Loucy (cell line): ENCODE results near the gene ZFYVE28.

Experiments
- H2AFZ ChIP-seq: fragments of 200-600 bp; sonication (generic); 2 replicates; pipeline ENCODE4 v1.6.0; 2016; ENCODE audit warnings: antibody characterized with exemption, mild to moderate bottlenecking, low read length, moderate library complexity
- H3F3A ChIP-seq: fragments of 200-600 bp; 2 replicates; pipeline ENCODE4 v1.6.0; 2016; ENCODE audit warnings: antibody characterized with exemption, low read depth, mild to moderate bottlenecking
- H3K27me3 ChIP-seq: fragments of 200-600 bp; sonication (generic); 2 replicates; pipeline ENCODE4 v1.6.1; 2014; ENCODE audit warnings: low read length, mild to moderate bottlenecking; ENCODE audit not compliant: insufficient read depth, poor library complexity, severe bottlenecking
- H3K36me3 ChIP-seq: fragments of 200-600 bp; sonication (generic); 2 replicates; pipeline ENCODE4 v1.6.1; 2016; ENCODE audit warnings: low read length; ENCODE audit not compliant: insufficient read depth
- H3K4me1 ChIP-seq: fragments of 200-600 bp; sonication (generic); 2 replicates; pipeline ENCODE4 v1.5.1; 2014; ENCODE audit warnings: low read length, mild to moderate bottlenecking; ENCODE audit not compliant: insufficient read depth, poor library complexity, severe bottlenecking
- H3K4me2 ChIP-seq: fragments of 200-600 bp; sonication (generic); 2 replicates; pipeline ENCODE4 v1.6.0; 2014; ENCODE audit warnings: antibody characterized with exemption, low read length, low read depth, mild to moderate bottlenecking; ENCODE audit not compliant: poor library complexity, severe bottlenecking
- H3K4me3 ChIP-seq: fragments of 200-600 bp; sonication (generic); 2 replicates; pipeline ENCODE4 v1.5.1; 2014; ENCODE audit warnings: low read length, mild to moderate bottlenecking, mixed read lengths; ENCODE audit not compliant: poor library complexity, severe bottlenecking
- H3K79me2 ChIP-seq: fragments of 200-600 bp; sonication (generic); 2 replicates; pipeline ENCODE4 v1.6.1; 2014; ENCODE audit warnings: low read length; ENCODE audit not compliant: insufficient read depth
- H3K9ac ChIP-seq: fragments of 200-600 bp; sonication (generic); 2 replicates; pipeline ENCODE4 v1.6.0; 2014; ENCODE audit warnings: mild to moderate bottlenecking, low read depth, low read length, moderate library complexity; ENCODE audit not compliant: poor library complexity, severe bottlenecking
- H3K9me2 ChIP-seq: fragments of 200-600 bp; sonication (generic); replicated peaks from 2 replicates; pipeline ENCODE4 v1.6.1; 2016; ENCODE audit warnings: low read depth, low read length, mixed read lengths
- H3K9me3 ChIP-seq: fragments of 200-600 bp; sonication (generic); 2 replicates; pipeline ENCODE4 v1.6.1; 2014; ENCODE audit warnings: mild to moderate bottlenecking, antibody characterized with exemption, low read length, low read depth; ENCODE audit not compliant: insufficient read depth
- H4K20me1 ChIP-seq: fragments of 200-600 bp; sonication (generic); 2 replicates; pipeline ENCODE4 v1.6.0; 2014; ENCODE audit warnings: antibody characterized with exemption, low read length, mild to moderate bottlenecking; ENCODE audit not compliant: insufficient read depth, poor library complexity, severe bottlenecking
- EZH2phosphoT487 ChIP-seq: fragments of 200-600 bp; IDR thresholded peaks from 2 replicates; pipeline ENCODE4 v1.6.1; 2018; ENCODE audit warnings: antibody characterized with exemption, mild to moderate bottlenecking, moderate library complexity, borderline replicate concordance
- TF ChIP-seq, protein P1 (sequence below): fragments of 200-600 bp; sonication (generic); conservative IDR thresholded peaks from 2 replicates; pipeline ENCODE4 v1.5.1; 2014; ENCODE audit warnings: mild to moderate bottlenecking, antibody characterized with exemption, low read length

ZFYVE28 gene

DNA sequence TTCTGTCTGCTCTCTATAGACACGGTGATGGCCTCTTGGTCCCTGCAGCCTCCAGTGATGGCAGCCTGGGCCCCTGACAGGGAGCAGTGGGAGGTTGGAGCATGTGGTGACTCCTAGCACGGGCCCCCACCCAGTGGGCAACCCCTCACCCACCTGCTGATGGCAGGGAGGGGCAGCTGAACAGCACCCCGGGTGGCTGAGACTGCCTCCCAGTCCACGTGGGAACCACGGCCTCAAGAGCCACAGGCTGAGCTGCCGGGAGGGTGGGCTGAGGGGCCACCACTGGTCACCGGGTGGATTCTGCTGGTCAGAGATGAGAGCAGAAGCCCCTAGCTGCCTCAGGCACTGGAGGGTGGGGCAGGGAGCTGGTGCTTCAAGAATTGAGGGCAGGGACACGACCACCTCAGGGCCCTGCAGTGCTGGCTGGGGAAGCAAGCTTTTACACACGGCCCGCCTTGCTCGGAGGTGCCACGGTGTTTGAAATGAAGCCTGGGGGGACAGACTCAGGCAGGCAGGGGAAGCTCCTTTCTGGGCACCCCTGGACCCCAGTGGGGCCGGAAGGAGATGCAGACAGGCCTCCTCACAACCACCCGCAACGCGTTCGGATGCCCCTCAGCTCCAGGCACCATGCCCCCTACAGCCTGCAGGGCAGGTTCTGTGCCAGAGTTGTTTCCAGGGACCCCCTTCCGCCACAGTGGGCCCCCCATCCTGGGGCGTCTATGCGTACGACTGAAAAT lies 170.2 kb downstream of the ZFYVE28 start:
- TF ChIP-seq, protein P1, sequence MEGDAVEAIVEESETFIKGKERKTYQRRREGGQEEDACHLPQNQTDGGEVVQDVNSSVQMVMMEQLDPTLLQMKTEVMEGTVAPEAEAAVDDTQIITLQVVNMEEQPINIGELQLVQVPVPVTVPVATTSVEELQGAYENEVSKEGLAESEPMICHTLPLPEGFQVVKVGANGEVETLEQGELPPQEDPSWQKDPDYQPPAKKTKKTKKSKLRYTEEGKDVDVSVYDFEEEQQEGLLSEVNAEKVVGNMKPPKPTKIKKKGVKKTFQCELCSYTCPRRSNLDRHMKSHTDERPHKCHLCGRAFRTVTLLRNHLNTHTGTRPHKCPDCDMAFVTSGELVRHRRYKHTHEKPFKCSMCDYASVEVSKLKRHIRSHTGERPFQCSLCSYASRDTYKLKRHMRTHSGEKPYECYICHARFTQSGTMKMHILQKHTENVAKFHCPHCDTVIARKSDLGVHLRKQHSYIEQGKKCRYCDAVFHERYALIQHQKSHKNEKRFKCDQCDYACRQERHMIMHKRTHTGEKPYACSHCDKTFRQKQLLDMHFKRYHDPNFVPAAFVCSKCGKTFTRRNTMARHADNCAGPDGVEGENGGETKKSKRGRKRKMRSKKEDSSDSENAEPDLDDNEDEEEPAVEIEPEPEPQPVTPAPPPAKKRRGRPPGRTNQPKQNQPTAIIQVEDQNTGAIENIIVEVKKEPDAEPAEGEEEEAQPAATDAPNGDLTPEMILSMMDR = no peak
- TF ChIP-seq EZH2phosphoT487 = no peak
- Histone ChIP-seq H2AFZ (no peak overlapping the region), H3K4me3 (no peak overlapping the region), H3F3A (0 out of 2 replicates have a peak, but pooled peaks cover under 1% of the 10 kb centered on the region), H3K27me3 (no peaks in the 10 kb centered on the region), H3K36me3 (peaks cover 19% of the 10 kb centered on the region; the same call in 1 of the 2 replicates), H3K9ac (no peak overlapping the region), H4K20me1 (no peaks in the 10 kb centered on the region), H3K9me2 (no peaks in the 10 kb centered on the region), H3K79me2 (no peaks in the 10 kb centered on the region; the same call in 1 of the 2 replicates), H3K9me3 (no peaks in the 10 kb centered on the region), H3K4me2 (no peak overlapping the region), H3K4me1 (peaks cover 25% of the 10 kb centered on the region)

- 0 out of 2 replicates have a peak, but pooled peaks cover 3% of the 10 kb centered on the region for H3F3A ChIP-seq
- no peak overlapping the region for H3K4me2 ChIP-seq
- no peak overlapping the region for H2AFZ ChIP-seq
- H3K4me1 ChIP-seq = peaks cover 28% of the 10 kb centered on the region
- no peak overlapping the region for H3K9ac ChIP-seq
- no peaks in the 10 kb centered on the region for H3K9me3 ChIP-seq
- no peaks in the 10 kb centered on the region for H4K20me1 ChIP-seq
- H3K79me2 ChIP-seq = no peaks in the 10 kb centered on the region
- peaks cover 19% of the 10 kb centered on the region; the same call in 1 of the 2 replicates for H3K36me3 ChIP-seq
- TF ChIP-seq, protein P1 = no peak
- no peak for TF ChIP-seq EZH2phosphoT487
- no peak overlapping the region for H3K4me3 ChIP-seq
- H3K27me3 ChIP-seq = no peaks in the 10 kb centered on the region
- H3K9me2 ChIP-seq = no peaks in the 10 kb centered on the region
Measured at GRCh38 chr4:2247128-2248043, 171.1 kb downstream of the ZFYVE28 start.

GRCh38 chr4:2246384-2247127 lies 171.9 kb downstream of the ZFYVE28 start:
- H3K27me3 ChIP-seq = no peaks in the 10 kb centered on the region
- peaks cover 19% of the 10 kb centered on the region; the same call in 1 of the 2 replicates for H3K36me3 ChIP-seq
- H3F3A ChIP-seq = 0 out of 2 replicates have a peak, but pooled peaks cover 3% of the 10 kb centered on the region
- no peak overlapping the region for H2AFZ ChIP-seq
- TF ChIP-seq, protein P1 = no peak
- TF ChIP-seq EZH2phosphoT487 = no peak
- H3K79me2 ChIP-seq = peaks cover 3% of the 10 kb centered on the region
- peaks cover 3% of the 10 kb centered on the region for H4K20me1 ChIP-seq
- no peaks in the 10 kb centered on the region for H3K9me3 ChIP-seq
- no peak overlapping the region for H3K4me2 ChIP-seq
- no peaks in the 10 kb centered on the region for H3K9me2 ChIP-seq
- H3K4me3 ChIP-seq = no peak overlapping the region
- peaks cover 30% of the 10 kb centered on the region for H3K4me1 ChIP-seq
- no peak overlapping the region for H3K9ac ChIP-seq
